Ovary (tissue), 10 donors: ENCODE measurements around the gene GYS1. TPM values are rescaled to one million over a fixed set of nuclear protein-coding genes. Genes with fewer than 3 reads are reported as not detected.
A peak's percentile ranks its signal among the peaks of the same experiment; 100 is the strongest.
"Not testable (repeated sequence)": the region's sequence is repeated elsewhere in the genome, so short reads cannot be mapped to it uniquely, and the experiment has no call there.

Experiments used
- DNase-seq, 5 donors: peaks; one replicate each; pipeline ENCODE4 v3.0.0-alpha.2; 2019 to 2020
- H3K27ac ChIP-seq, 2 donors: fragments of 200-600 bp; one replicate each; pipeline versions ENCODE4 v1.5.1 to v1.8.0; 2019 to 2022
- H3K27me3 ChIP-seq: fragments of 200-600 bp; one replicate; pipeline ENCODE4 v1.8.0; 2022
- H3K36me3 ChIP-seq: fragments of 200-600 bp; sonication (generic); one replicate; pipeline ENCODE4 v1.5.1; 2019
- H3K4me1 ChIP-seq: one replicate; pipeline ENCODE4 v1.8.1; 2013; ENCODE audit warnings: mild to moderate bottlenecking, moderate library complexity; ENCODE audit not compliant: insufficient read depth
- H3K4me3 ChIP-seq: fragments of 200-600 bp; sonication (generic); one replicate; pipeline ENCODE4 v1.5.1; 2017
- H3K9me3 ChIP-seq, 2 donors: fragments of 200-600 bp in 1 of 2; sonication (generic) in 1 of 2; one replicate each; pipeline versions ENCODE4 v1.5.1 to v1.8.1; 2013 to 2019; ENCODE audit warnings: mild to moderate bottlenecking in 1 of 2, moderate library complexity in 1 of 2
- EP300 ChIP-seq: sonication (generic); formaldehyde crosslinking; IDR thresholded peaks from one replicate; pipeline ENCODE4 v1.6.1; 2017; ENCODE audit warnings: antibody characterized with exemption
- POLR2A ChIP-seq: fragments of 450-650 bp; IDR thresholded peaks from one replicate; pipeline ENCODE4 v1.6.1; 2017; ENCODE audit warnings: antibody characterized with exemption, mild to moderate bottlenecking, moderate library complexity
- WGBS, 3 donors: extraction: QIAGEN DNeasy Blood & Tissue Kit in 1 of 3; methylation state at CpG; one replicate each; pipeline versions ENCODE4 v1.1.5 to v1.1.7; 2013 to 2017; 5-methylcytosine and 5-hydroxymethylcytosine counted together
- intact Hi-C, 4 donors: fragments of 100-400 bp; cut with DNase I; formaldehyde crosslinking; loops; one replicate each; pipeline versions ENCODE4 v1.11.0 to v1.15.1; 2022 to 2023
- long read RNA-seq, 3 donors: library from polyadenylated mRNA in 2 of 3; unstranded in 2 of 3; transcript quantifications; one replicate each; pipeline ENCODE4 v2.0.0 and lab custom pipeline, GENCODE V29; 2021 to 2026
- polyA plus RNA-seq, 2 donors: library from polyadenylated mRNA; stranded (reverse); fragments of 200-250 nt in 1 of 2; fragments of 350-450 nt in 1 of 2; fragmentation: Illumina TruSeq in 1 of 2; extraction: RNeasy Lipid Tissue Mini Kit (QIAGEN cat#74804) in 1 of 2; gene quantifications; one replicate each; pipeline ENCODE4 v1.2.3, GENCODE V29; 2013 to 2014
- total RNA-seq, 7 donors: library from RNA; depleted of rRNA in 2 of 7; stranded (reverse); fragments of >200 nt in 2 of 7; fragmentation: NEBNext Ultra II Directional in 3 of 7; extraction: Animal tissue kit (Norgen Biotek cat#: 25700) in 3 of 7; gene quantifications; one replicate each; pipeline versions ENCODE4 v1.1.0 to v1.2.4, GENCODE V29; 2016 to 2023
- TF ChIP-seq, protein P1 (sequence below), 3 donors: fragments of 450-650 bp in 2 of 3; fragments of 200-600 bp in 1 of 3; IDR thresholded peaks; one replicate each; pipeline versions ENCODE4 v1.5.1 to v1.8.0; 2016 to 2022; ENCODE audit warnings: antibody characterized with exemption in 3 of 3, mild to moderate bottlenecking in 1 of 3
- donor health status: DM: no; HTN: no; CAD: no; lungs with moderate emphysema.
- donor health status: DM: no; HTN: no; CAD: no.
- donor health status: Bipolar disorder and iron deficiency.
- donor health status: DM: yes; HTN: yes; CAD: no.
- donor health status: DM: no; HTN: no; CAD: no.
- donor health status: DM: yes; HTN: yes; CAD: no.

GYS1 gene
- total RNA-seq (10 to 100 TPM; 16.3 to 33.6 (median 29.0) TPM), polyA plus RNA-seq (10 to 100 TPM; 17.0 to 32.5 TPM)
- long read RNA-seq, donor 1, partial matches to known transcripts, result 9 of 12 reads
- long read RNA-seq, donor 1, other reads (novel, unspliced or antisense), result 3 of 12 reads
- long read RNA-seq, donor 2, partial matches to known transcripts, result 98 of 141 reads
- long read RNA-seq, donor 2, other reads (novel, unspliced or antisense), result 39 of 141 reads
- long read RNA-seq, donor 3, transcript GYS1-202 (16 exons, 3,574 nt), result major isoform, 5 of 15 reads
- long read RNA-seq, donor 3, partial matches to known transcripts, result 1 of 15 reads
- long read RNA-seq, donor 3, other reads (novel, unspliced or antisense), result 9 of 15 reads

DNA sequence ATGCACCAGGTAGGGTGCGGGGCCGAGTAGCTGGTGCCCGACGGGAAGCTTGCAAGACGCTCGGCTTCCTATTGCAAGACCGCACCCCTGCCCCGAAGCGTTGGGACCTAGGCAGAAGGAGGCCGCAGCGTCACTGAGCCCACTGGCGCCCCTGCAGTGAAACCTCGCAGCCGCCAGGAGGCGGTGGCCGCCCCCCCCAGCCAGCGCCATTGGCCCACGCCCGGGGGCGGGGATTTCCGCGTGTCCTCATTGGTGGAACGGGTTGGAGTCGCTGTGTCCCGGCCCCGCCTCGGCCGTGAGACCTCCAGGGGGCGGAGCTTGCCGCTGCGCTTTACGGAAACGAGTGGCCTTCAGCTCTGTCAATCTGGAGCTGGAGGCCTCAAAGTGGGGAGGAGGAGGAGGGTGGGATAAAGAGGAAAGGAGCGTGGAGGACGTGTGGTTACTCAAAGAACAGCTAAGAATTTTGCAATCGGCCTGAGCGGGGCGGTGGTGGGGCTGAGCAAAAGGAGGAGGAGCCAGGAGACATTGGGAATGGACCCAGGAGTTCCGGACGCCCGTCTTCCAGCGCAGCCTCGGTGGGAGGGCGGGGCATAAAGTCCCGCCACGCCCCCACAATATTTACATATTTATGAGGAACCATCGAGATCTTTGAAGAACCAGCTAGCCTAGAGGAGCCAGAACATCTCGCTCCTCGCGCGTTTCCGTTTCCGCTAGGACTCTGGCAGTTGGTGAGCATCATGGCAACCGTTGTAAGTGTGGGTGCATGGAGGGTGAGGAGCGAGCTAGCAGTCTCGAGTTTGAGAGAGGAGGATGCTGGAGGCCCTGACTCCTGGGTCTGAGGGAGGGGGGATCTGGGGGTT is at the start of gene GYS1, which contains the start of gene RUVBL2:
Gene GYS1, minus strand, starts transcription at position 135 of the 860 bp plus-strand sequence. CDS start 197 bp downstream, outside the sequence.
Gene RUVBL2, plus strand, starts transcription at position 713 of the 860 bp plus-strand sequence. Its CDS starts 25 bp downstream, at position 738.
- H3K36me3 ChIP-seq, result no peaks in the 10 kb centered on the region
- H3K4me3 ChIP-seq, result peak within 1 kb of the TSS; percentile 78
- no peaks in the 10 kb centered on the region for H3K27me3 ChIP-seq
- peaks cover 16% of the 10 kb centered on the region for H3K4me1 ChIP-seq
- intact Hi-C loops, result no loop called here
- TF ChIP-seq, protein P1, sequence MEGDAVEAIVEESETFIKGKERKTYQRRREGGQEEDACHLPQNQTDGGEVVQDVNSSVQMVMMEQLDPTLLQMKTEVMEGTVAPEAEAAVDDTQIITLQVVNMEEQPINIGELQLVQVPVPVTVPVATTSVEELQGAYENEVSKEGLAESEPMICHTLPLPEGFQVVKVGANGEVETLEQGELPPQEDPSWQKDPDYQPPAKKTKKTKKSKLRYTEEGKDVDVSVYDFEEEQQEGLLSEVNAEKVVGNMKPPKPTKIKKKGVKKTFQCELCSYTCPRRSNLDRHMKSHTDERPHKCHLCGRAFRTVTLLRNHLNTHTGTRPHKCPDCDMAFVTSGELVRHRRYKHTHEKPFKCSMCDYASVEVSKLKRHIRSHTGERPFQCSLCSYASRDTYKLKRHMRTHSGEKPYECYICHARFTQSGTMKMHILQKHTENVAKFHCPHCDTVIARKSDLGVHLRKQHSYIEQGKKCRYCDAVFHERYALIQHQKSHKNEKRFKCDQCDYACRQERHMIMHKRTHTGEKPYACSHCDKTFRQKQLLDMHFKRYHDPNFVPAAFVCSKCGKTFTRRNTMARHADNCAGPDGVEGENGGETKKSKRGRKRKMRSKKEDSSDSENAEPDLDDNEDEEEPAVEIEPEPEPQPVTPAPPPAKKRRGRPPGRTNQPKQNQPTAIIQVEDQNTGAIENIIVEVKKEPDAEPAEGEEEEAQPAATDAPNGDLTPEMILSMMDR (IDR thresholded peaks at IDR 0.05), result peak; percentile 95 to 100 (median 100)
- TF ChIP-seq EP300 (peak; percentile 62), POLR2A (peak; percentile 90)
- no peaks in the 10 kb centered on the region for H3K9me3 ChIP-seq
- H3K27ac ChIP-seq, result peak within 1 kb of the TSS; percentile 83 to 86
- 0 to 1% (median 0%) methylated on average over 40 to 56 of the region's 56 CpGs for WGBS, 3 donors
- peak; percentile 99 to 100 (median 99) for DNase-seq

DNA sequence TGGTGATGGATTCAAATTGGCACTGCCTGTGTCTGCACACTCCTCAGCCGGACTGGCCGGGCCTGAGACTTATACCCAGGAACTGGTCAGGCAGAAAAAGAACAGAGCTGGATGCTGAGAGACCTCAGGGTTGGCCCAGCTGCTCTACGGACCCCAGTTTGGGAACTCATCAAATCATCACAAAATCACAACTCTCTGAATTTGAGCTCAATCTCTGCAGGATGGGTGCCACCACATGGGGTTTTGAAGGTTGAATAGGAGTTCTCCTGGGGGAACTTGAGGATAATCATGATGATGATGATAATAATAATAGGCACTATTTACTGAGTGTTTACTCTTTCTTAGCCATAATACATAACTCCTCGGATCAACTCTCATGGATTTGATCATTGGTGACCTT is 49.6 kb upstream of the GYS1 start:
- DNase-seq, intact Hi-C loops, H3K27me3 ChIP-seq, H3K4me1 ChIP-seq, H3K27ac ChIP-seq, H3K4me3 ChIP-seq, H3K36me3 ChIP-seq, H3K9me3 ChIP-seq: not testable (repeated sequence)
- 63 to 87% (median 80%) methylated on average over 3 to 4 of the region's 4 CpGs for WGBS, 3 donors

DNA sequence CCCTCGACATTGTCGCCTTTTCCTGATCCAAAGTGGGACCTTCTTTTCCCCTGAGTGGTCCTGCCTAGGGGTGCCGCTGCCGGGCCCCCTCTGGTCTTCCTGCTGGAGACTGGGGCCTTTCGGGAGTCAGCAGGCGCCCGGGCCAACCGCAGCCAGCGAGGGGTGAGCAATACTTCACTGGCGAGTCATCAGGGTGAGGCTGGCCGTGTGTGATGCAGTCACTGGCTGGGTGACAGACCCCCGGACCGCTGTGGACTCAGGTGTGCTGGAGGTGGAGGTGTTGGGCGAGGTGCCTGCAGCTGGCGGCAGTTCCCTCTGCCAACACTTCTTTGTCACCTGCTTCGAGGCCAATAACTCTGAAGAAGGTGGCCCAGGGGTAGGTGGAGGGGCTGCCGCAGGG is 49.1 kb upstream of the GYS1 start:
- TF ChIP-seq, protein P1 (IDR thresholded peaks at IDR 0.05), result no peak
- TF ChIP-seq POLR2A (no peak), EP300 (no peak)
- Histone ChIP-seq H3K4me3 (no peak overlapping the region), H3K36me3 (no peaks in the 10 kb centered on the region), H3K27ac (no peak overlapping the region), H3K9me3 (no peaks in the 10 kb centered on the region), H3K27me3 (no peaks in the 10 kb centered on the region), H3K4me1 (no peaks in the 10 kb centered on the region)
- intact Hi-C loops, result no loop called here
- WGBS, 3 donors, result 75 to 80% (median 79%) methylated on average over 13 to 17 of the region's 17 CpGs
- DNase-seq, result no peak

DNA sequence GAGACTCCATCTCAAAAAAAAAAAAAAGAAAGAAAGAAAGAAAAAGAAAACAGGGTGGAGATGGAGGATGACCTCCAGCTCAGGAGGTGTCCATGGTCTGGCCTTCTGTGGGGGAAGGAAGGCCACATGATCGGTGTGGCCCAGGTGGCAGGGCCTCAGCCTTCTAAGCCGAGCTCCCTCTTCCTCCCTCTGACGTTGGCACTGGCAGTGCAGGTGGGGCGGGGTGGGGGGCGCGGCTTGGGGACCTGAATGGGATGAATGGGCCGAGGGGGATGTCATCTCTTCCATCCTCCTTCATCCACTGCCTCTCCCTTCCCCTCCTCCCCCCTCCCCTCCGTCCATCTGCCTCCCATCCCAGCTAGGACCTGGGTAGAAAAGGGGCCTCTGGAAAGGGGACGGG is 46.6 kb upstream of the GYS1 start:
- H3K27me3 ChIP-seq, H3K9me3 ChIP-seq, H3K4me3 ChIP-seq, intact Hi-C loops, H3K27ac ChIP-seq, H3K36me3 ChIP-seq, DNase-seq, H3K4me1 ChIP-seq: not testable (repeated sequence)
- 55 to 69% (median 66%) methylated on average over 9 of the region's 9 CpGs for WGBS, 3 donors

DNA sequence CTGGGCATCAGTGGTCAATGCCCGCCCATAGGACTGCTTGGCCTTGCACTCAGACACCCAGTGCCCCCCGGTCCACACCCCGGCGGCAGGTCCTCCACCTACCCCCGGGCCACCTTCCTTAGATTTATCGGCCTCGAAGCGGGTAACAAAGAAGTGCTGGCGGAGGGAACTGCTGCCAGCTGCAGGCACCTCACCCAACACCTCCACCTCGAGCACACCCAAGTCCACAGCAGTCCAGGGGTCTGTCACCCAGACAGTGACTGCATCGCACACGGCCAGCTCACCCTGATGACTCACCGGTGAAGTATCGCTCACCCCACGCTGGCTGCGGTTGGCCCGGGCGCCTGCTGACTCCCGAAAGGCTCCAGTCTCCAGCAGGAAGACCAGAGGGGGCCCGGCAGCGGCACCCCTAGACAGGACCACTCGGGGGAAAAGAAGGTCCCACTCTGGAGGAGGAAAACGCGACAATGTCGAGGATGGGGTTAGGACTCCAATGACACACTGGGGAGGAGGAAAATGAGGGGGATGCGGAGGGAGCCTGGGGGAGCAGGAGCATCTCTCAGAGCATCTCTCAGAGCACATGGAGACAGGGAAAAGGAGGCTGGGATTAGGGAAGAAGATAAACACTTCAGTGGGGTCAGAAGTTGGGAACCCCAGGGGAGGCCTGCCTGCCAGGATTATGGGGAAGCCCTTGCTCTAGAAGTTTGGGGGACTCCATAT is 45.6 kb upstream of the GYS1 start:
- H3K27me3 ChIP-seq, H3K9me3 ChIP-seq, DNase-seq, H3K4me3 ChIP-seq, H3K36me3 ChIP-seq, H3K4me1 ChIP-seq, H3K27ac ChIP-seq, intact Hi-C loops: not testable (repeated sequence)
- WGBS, 3 donors, result 83 to 89% (median 83%) methylated on average over 26 of the region's 26 CpGs

DNA sequence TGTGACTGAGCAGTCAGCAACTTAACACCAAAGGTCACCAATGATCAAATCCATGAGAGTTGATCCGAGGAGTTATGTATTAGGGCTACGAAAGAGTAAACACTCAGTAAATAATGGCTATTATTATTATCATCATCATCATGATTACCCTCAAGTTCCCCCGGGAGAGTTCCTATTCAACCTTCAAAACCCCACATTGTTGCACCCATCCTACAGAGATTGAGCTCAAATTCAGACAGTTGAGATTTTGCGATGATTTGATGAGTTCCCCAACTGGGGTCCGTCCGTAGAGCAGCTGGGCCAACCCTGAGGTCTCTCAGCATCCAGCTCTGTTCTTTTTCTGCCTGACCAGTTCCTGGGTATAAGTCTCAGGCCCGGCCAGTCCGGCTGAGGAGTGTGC is 45.0 kb upstream of the GYS1 start:
- whole genome bisulfite sequencing, 3 donors, result 85 to 88% (median 85%) methylated on average over 7 to 8 of the region's 8 CpGs
- H3K4me1 ChIP-seq, intact Hi-C loops, DNase-seq, H3K27me3 ChIP-seq, H3K4me3 ChIP-seq, H3K9me3 ChIP-seq, H3K27ac ChIP-seq, H3K36me3 ChIP-seq: not testable (repeated sequence)

DNA sequence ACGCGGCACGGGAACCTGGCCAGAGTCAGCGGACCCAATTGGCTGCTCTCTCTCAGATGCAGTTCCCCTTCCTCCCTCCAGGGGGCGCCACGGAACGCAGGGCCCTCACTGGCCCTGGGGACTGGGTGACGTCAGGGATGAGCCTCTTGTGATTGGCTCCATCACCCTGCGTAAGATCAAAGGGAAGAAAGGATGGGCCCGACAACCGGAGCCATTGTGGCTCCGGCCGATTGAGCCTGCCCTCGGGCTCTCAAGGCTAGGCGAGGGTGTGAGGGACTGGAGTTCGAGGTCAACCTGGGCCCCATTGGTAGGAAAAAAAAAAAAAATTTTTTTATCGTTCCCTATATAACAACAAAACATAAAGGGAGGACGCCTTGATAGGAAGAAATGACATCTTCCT is 43.7 kb upstream of the GYS1 start, which contains the start of gene CGB1:
Gene CGB1, minus strand, starts transcription at position 81 of the 400 bp plus-strand sequence. CDS start 184 bp downstream, outside the sequence.
- intact Hi-C loops, result not testable (repeated sequence)
- 48 to 53% (median 49%) methylated on average over 18 of the region's 18 CpGs for WGBS, 3 donors

DNA sequence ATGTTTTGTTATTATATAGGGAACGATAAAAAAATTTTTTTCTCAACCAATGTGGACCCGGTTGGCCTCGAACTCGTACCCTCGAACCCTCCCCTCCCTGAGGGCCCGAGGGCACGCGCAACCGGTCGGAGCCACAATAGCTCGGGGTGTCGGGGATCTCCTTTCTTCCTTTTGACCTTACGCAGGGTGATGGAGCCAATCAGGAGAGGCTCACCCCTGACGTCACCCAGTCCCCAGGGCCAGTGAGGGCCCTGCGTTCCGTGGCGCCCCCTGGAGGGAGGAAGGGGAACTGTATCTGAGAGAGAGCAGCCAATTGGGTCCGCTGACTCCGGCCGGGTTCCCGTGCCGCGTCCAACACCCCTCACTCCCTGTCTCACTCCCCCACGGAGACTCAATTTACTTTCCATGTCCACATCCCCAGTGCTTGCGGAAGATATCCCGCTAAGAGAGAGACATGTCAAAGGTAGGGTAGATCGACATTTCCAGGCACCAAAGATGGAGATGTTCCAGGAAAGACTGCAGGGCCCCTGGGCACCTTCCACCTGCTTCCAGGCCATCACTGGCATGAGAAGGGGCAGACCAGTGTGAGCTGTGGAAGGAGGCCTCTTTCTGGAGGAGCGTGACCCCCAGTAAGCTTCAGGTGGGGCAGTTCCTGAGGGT is 38.7 kb upstream of the GYS1 start, which contains the start of gene CGB2:
Gene CGB2, plus strand, starts transcription at position 249 of the 660 bp plus-strand sequence. Its CDS starts 206 bp downstream, at position 455.
- WGBS, 3 donors, result 17 to 27% (median 18%) methylated on average over 28 of the region's 28 CpGs
- H3K36me3 ChIP-seq, DNase-seq, H3K27me3 ChIP-seq, intact Hi-C loops, H3K4me1 ChIP-seq, H3K27ac ChIP-seq, H3K4me3 ChIP-seq, H3K9me3 ChIP-seq: not testable (repeated sequence)

More for the DNA sequence above, 43.7 kb upstream of the GYS1 start, which contains the start of gene CGB1:
- H3K36me3 ChIP-seq, H3K4me1 ChIP-seq, H3K9me3 ChIP-seq, H3K27me3 ChIP-seq, DNase-seq, H3K27ac ChIP-seq, H3K4me3 ChIP-seq: not testable (repeated sequence)
